Measurements from ENCODE around the gene STAT1.
"Not testable (repeated sequence)": the region's sequence is repeated elsewhere in the genome, so short reads cannot be mapped to it uniquely, and the experiment has no call there.

STAT1 gene

GRCh38 chr2:190981733-190982132, 32.2 kb downstream of the STAT1 start:
- no peak for DNase-seq (ENCODE audit: low spot score)

DNA sequence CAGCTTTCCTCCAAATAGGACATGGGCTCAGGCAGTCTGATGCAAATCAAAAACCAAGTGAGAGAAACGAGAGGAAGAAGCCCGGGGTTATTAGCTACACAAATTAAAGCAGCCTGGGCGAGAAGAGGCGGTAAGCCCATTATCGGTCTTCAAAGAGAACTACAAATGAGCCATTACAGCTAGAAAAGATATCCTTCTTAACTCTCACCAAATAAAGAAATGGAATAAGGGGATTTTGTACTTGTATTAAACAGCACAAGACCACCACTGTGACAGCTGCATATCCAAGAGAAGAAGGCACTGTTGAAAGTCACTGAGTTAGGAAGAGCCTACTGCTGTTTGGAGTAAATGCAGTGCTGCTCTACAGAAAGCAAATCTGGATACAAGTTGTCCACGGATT, 32.6 kb downstream of the STAT1 start:
- DNase-seq (ENCODE audit: low spot score): no peak

GRCh38 chr2:190980630-190981209, 33.3 kb downstream of the STAT1 start:
- DNase-seq (ENCODE audit: low spot score): no peak

DNA sequence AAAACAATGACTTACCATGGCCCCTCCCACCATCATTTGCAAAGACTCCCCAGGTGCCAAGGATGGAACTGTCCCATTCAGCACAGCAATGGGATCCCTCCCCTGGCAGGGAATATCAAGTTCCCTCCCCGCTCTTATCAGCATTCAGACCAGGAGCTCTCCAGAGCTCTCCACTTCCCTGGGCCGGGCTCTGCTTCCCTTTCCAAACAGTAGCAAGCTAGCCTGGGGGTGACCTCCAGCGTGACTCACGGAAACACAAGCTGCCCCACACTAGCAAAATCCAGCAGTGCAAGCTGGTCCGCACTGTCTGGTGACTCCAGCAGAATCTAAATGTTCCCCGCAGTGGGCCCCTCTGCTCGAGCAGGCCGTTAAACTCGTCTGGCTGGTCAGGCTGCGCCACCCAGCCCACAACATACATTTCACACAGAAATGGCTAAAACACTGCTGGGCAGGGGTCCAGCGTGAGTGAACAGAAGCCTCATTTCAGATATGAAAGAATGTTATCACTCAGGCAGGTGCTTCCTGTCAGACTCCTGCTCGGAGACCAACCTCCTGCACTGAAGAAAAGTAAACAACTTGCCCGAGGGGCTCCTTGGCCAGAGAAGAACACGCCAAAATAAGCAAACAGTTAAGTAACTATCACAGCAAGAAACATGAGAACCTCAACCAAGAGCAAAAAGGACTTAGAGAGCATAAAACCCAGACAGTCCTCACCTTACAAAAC, 33.9 kb downstream of the STAT1 start:
- DNase-seq (ENCODE audit: low spot score): no peak

DNA sequence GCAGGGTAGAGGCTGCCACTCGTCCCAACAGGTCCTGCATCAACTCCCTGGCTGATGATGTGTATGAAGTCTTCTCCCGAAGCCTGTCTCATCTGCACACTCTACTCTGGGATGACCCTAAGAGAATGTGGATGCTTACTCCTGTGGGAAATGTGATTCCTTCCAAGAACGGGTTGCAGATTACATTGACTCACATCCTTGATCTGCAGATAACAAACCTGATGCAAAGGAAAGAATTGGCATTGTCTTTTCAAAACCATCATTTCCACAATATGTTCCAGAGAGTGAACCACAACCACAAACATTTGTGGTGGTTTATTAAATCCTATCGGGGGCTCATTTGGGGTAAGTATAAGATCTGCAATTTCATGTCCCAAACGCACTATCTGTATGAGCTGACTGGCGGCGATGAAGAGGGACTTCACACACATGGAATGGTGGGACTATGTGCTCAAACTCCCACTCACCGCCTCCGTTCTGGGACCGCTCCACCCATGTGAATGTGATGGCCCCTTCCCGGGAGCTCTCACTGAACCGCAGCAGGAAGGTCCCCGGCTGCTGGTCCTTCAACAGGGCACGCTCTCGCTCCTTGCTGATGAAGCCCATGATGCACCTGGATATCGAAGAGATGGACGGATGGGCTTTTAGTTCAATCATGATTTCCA, 35.5 kb downstream of the STAT1 start:
- DNase-seq (ENCODE audit: low spot score): no peak

DNA sequence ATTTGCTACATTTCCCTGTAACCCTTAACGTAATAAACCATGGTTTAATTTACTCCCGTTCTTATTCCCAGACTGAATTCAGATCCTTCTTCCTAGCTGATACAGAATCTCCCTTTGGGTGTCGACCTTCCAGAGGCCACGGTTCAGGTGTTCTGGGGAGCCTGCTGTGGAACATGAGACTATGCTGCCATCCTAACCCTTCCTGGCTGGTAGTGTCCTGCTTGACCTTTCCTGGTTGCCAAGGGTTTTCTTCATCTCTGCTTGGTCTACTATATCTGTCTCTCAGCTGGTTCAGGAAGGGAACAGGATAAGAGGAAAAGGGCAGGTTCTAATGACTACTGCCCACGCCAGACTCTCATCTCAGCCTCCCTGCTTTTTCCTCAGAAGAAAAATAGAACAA, 36.5 kb downstream of the STAT1 start:
- no peak for DNase-seq (ENCODE audit: low spot score)

GRCh38 chr2:190976521-190976920, 37.5 kb downstream of the STAT1 start:
- no peak for DNase-seq (ENCODE audit: low spot score)

DNA sequence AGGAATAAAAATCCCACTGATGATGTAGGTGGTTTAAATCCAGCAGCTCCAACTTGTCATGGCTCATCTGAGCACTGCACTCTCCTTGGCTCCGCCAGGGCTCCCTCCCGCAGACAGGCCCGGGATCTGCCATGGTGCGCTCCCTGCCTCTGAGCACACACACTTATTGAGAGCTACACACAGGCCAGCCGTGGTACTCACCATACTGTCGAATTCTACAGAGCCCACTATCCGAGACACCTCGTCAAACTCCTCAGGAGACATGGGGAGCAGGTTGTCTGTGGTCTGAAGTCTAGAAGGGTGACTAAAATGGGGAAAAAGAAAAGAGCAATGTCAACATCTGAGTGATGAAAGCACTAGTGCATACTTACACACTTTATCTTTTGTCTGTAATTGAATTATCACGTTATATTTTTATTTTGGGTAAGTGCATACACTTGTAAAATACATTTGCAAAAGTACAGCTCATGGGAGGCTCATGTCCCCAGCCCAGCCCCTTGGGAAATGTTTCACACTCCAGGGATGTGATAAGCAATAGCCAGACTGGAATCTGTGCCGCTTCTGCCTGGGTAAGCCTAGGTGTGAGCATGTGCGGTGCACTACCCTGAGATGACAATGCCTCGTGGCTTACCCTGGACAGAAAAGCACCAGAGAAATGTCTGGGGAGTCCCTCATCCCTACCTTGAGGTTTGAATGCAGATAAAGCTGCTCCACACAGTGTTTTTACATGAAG, 39.2 kb downstream of the STAT1 start:
- DNase-seq (ENCODE audit: low spot score): no peak

- DNase-seq (ENCODE audit: low spot score): no peak
Measured at GRCh38 chr2:190973726-190974628, 40.0 kb downstream of the STAT1 start.

DNA sequence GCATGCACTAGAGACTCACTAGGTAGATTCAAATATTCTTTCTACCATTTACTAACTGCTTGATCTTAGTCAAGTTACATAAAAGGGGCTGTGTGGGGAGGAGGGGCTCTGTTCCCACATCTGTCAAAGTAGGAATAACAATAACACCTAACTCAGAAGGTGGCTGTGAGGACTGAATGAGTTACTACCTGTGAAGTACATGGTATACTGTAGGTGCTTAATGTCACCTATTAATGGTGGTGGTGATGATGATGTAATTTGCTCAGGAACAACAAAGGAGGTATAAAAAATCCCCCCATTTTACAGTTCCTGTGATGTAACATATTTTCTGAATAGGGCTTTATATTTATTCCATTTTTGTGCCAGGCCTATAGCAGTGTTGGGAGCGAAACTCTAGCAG, 40.7 kb downstream of the STAT1 start:
- DNase-seq (ENCODE audit: low spot score): no peak

GRCh38 chr2:190972846-190973245, 41.1 kb downstream of the STAT1 start:
- no peak for DNase-seq (ENCODE audit: low spot score)

GRCh38 chr2:190972213-190972612, 41.8 kb downstream of the STAT1 start:
- no peak for DNase-seq (ENCODE audit: low spot score)

DNA sequence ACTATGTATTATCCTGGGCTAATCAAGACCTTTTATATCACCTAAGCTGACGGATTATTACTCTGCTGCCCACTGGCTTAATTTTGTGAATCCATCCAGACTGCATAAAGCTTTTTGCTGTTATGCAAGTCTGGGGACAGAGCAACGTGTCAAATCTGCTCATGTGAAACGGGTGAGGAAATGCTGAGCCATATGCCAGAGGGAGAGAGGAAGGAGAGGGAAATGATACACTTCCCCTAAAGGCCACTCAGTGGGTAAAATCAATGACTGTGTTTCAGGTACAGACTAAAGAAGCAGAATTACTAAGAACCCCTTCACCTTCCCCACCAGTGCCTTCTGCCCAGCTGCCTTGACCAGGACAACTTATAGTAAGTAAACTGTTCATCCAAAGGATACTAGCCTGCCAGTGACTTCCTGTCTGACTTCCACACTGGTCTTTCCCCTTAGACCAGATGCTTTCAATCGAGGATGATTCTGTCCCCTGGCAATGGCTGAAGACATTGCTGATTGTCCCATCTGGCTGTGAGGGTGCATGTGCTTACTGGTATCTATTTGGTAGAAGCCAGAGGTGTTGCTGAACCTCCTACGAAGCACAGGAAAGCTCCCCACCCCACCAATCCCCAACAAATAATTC, 43.0 kb downstream of the STAT1 start:
- DNase-seq (ENCODE audit: low spot score): no peak

DNA sequence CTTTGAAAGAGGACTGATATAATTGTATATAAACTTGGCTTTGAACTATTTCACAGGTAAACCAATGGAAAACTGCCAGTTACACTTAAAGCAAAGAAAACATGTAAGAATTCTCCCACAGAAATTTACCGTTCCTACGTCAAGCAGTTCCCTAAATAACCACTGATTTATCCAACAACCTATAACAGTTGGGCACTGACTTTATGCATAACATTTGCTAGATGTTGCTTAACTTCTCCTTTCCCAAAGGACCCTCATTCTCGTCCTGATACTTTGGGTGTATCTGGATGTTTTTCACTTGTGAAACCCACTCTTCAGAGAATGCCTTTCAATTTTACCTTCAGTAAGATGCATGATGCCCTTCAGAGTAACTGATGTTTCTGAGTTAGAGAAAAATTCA, 43.8 kb downstream of the STAT1 start:
- no peak for DNase-seq (ENCODE audit: low spot score)

- no peak for DNase-seq (ENCODE audit: low spot score)
Measured at GRCh38 chr2:190968522-190968921, 45.4 kb downstream of the STAT1 start.

DNA sequence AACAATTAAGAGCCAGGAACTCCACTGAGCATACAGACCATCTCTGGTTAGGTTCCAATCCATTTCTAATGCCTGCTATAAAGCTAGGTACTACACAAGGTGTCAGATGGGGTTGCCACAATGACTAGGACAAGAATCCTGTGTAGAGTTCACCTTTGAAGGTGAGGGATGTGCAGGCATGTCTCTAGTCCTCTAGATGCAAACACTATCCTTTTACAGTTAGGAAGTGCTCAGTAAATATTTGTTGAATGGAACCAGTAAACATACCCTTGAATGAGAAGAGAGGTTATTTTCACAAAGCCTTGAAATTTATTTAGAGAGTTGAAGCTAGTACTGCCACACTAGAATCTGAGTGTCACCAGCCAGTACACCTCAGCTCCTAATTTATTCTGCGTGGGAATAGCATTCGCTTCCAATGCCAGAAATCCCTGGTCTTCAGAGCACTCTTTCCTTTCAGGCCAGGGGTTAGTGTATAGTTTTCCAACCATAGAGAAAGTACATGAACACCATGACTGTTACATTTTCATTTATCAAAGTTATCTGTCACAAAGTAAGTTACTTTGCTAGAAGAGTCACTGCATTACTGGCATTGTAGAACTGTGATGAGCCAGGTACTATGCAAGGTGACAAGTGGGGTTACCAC, 48.3 kb downstream of the STAT1 start:
- no peak for DNase-seq (ENCODE audit: low spot score)

- peak; percentile 16 for DNase-seq (ENCODE audit: low spot score)
Measured at GRCh38 chr2:190964170-190964795, 49.7 kb downstream of the STAT1 start.

- no peak for DNase-seq (ENCODE audit: low spot score)
Measured at GRCh38 chr2:190963088-190963487, 50.9 kb downstream of the STAT1 start.

DNA sequence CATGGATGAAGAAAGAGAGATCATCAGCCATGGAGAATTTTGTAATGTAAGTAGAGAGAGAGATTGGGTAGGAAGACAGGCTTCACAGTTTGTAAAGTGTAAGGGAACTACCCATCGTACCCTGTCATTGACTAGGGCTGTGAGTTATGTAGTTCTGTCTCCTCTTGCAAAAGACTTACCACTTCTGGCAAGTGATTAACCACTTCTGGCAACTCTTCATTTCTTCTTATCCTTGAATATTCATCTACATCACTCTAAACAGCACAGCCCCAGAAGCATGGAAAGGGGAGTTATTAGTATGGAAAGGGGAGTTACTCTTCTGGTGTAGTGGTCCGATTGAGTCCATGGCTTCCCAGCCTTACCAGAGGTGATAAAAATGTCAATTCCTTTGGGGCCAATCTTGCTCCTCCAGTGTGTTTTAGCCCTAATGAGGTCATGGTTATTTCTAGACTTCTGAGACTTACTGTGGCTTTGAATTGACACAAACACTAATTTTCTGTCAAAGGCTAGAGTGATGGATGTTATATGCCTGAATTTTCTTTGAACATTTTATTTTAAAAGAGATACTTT, 52.0 kb downstream of the STAT1 start:
- DNase-seq (ENCODE audit: low spot score): no peak

DNA sequence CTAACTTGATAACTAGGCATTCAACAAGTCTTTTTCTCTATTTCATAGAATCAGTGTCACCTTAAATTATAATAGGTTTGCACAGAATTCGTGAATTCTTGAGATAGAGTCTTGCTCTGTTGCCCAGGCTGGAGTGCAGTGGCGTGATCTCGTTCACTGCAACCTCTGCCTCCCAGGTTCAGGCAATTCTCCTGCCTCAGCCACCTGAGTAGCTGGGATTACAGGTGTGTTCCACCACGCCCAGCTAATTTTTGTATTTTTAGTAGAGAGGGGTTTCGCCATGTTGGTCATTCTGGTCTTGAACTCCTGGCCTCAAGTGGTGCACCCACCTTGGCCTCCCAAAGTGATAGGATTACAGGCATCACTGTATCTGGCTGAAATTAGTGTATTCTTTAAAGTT, 52.9 kb downstream of the STAT1 start:
- DNase-seq (ENCODE audit: low spot score): not testable (repeated sequence)

All from CD4-positive, alpha-beta T cell treated with Interleukin-15 for 4 hours (primary cell).